ENCODE data around the gene PIH1D1.
"Not testable (repeated sequence)": the region's sequence is repeated elsewhere in the genome, so short reads cannot be mapped to it uniquely, and the experiment has no call there.

Gene PIH1D1

GRCh38 chr19:49479975-49480628 is 28.5 kb upstream of the PIH1D1 start:
- no peak for DNase-seq

- DNase-seq = peak; percentile 92
Observed at GRCh38 chr19:49475995-49476880, 24.6 kb upstream of the PIH1D1 start.

- no peak for DNase-seq
Observed at GRCh38 chr19:49475191-49475917, 23.7 kb upstream of the PIH1D1 start.

GRCh38 chr19:49474542-49474924 is 22.9 kb upstream of the PIH1D1 start:
- peak; percentile 41 for DNase-seq

- peak; percentile 73 for DNase-seq
Observed at GRCh38 chr19:49473868-49474541, 22.4 kb upstream of the PIH1D1 start, which contains the start of gene FLT3LG. FLT3LG (plus strand) TSS chr19:49474215; CDS start chr19:49474640, 425 bp downstream.

GRCh38 chr19:49473501-49473867 is 21.9 kb upstream of the PIH1D1 start:
- not testable (repeated sequence) for DNase-seq

- DNase-seq = no peak
Observed at GRCh38 chr19:49472936-49473335, 21.3 kb upstream of the PIH1D1 start.

GRCh38 chr19:49470615-49470978 is 19.0 kb upstream of the PIH1D1 start:
- DNase-seq = no peak

GRCh38 chr19:49469828-49470614 is 18.4 kb upstream of the PIH1D1 start:
- DNase-seq = peak; percentile 37

- DNase-seq = peak; percentile 75
Observed at GRCh38 chr19:49468746-49469447, 17.3 kb upstream of the PIH1D1 start.

- DNase-seq = no peak
Observed at GRCh38 chr19:49468199-49468598, 16.6 kb upstream of the PIH1D1 start.

GRCh38 chr19:49465371-49465770 is 13.8 kb upstream of the PIH1D1 start:
- DNase-seq = no peak

- DNase-seq = no peak
Observed at GRCh38 chr19:49463960-49464740, 12.5 kb upstream of the PIH1D1 start.

- no peak for DNase-seq
Observed at GRCh38 chr19:49462492-49462891, 10.9 kb upstream of the PIH1D1 start.

- no peak for DNase-seq
Observed at GRCh38 chr19:49461656-49462055, 10.0 kb upstream of the PIH1D1 start.

GRCh38 chr19:49461130-49461529 is 9.5 kb upstream of the PIH1D1 start:
- not testable (repeated sequence) for DNase-seq

GRCh38 chr19:49459388-49459787 is 7.8 kb upstream of the PIH1D1 start:
- DNase-seq = no peak

GRCh38 chr19:49458567-49458903 is 6.9 kb upstream of the PIH1D1 start:
- no peak for DNase-seq

GRCh38 chr19:49456326-49456725 is 4.7 kb upstream of the PIH1D1 start:
- DNase-seq = no peak

GRCh38 chr19:49455773-49456172 is 4.2 kb upstream of the PIH1D1 start:
- no peak for DNase-seq

- DNase-seq = no peak
Observed at GRCh38 chr19:49453757-49454240, 2.2 kb upstream of the PIH1D1 start.
